ENCODE measurements around the gene BRMS1L. TPM values are rescaled to one million over a fixed set of nuclear protein-coding genes. Genes with fewer than 3 reads are reported as not detected.
"Not testable (repeated sequence)": the region's sequence is repeated elsewhere in the genome, so short reads cannot be mapped to it uniquely, and the experiment has no call there.

BRMS1L gene
- total and polyA plus RNA-seq, 2 experiments from 2014 or later = 11.8 to 19.5 TPM

DNA sequence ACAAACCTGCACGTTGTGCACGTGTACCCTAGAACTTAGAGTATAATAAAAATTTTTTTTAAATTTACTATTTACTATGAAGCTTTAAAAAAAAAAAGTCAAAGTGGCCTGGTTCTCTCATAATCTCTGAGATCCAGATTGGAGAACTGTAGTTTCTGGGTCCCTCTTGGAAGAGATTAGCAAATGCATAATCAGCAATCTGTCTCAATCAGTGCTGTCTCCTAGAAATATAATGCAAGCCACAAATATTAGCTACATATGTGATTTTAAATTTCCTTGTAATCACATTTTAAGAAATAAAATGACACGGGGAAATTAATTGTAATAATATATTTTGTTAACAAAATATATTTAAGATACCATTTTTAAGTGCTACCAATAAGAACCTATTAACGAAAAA is 49.3 kb upstream of the BRMS1L start:
- H3K27ac ChIP-seq (ENCODE audit: low read depth) = no peak overlapping the region
- H3K4me3 Mint-ChIP-seq = no peak overlapping the region
- H3K36me3 Mint-ChIP-seq (ENCODE audit: low read depth) = no peaks in the 10 kb centered on the region
- 0 out of 3 replicates have a peak, but pooled peaks cover 2% of the 10 kb centered on the region for H3K9me3 Mint-ChIP-seq
- H3K4me3 ChIP-seq = no peak overlapping the region
- H3K4me1 Mint-ChIP-seq = no peaks in the 10 kb centered on the region
- H3K27me3 Mint-ChIP-seq (ENCODE audit: insufficient read depth, low read depth, poor library complexity) = no peaks in the 10 kb centered on the region
- ATAC-seq = no peak
- H3K4me1 ChIP-seq (ENCODE audit: insufficient read depth) = no peaks in the 10 kb centered on the region
- H3K79me2 ChIP-seq (replicated peaks; ENCODE audit: insufficient read depth) = peaks cover 37% of the 10 kb centered on the region
- no peaks in the 10 kb centered on the region; the same call in 1 of the 2 replicates for H4K20me1 ChIP-seq (replicated peaks; ENCODE audit: insufficient read depth)
- TF ChIP-seq, protein P1, sequence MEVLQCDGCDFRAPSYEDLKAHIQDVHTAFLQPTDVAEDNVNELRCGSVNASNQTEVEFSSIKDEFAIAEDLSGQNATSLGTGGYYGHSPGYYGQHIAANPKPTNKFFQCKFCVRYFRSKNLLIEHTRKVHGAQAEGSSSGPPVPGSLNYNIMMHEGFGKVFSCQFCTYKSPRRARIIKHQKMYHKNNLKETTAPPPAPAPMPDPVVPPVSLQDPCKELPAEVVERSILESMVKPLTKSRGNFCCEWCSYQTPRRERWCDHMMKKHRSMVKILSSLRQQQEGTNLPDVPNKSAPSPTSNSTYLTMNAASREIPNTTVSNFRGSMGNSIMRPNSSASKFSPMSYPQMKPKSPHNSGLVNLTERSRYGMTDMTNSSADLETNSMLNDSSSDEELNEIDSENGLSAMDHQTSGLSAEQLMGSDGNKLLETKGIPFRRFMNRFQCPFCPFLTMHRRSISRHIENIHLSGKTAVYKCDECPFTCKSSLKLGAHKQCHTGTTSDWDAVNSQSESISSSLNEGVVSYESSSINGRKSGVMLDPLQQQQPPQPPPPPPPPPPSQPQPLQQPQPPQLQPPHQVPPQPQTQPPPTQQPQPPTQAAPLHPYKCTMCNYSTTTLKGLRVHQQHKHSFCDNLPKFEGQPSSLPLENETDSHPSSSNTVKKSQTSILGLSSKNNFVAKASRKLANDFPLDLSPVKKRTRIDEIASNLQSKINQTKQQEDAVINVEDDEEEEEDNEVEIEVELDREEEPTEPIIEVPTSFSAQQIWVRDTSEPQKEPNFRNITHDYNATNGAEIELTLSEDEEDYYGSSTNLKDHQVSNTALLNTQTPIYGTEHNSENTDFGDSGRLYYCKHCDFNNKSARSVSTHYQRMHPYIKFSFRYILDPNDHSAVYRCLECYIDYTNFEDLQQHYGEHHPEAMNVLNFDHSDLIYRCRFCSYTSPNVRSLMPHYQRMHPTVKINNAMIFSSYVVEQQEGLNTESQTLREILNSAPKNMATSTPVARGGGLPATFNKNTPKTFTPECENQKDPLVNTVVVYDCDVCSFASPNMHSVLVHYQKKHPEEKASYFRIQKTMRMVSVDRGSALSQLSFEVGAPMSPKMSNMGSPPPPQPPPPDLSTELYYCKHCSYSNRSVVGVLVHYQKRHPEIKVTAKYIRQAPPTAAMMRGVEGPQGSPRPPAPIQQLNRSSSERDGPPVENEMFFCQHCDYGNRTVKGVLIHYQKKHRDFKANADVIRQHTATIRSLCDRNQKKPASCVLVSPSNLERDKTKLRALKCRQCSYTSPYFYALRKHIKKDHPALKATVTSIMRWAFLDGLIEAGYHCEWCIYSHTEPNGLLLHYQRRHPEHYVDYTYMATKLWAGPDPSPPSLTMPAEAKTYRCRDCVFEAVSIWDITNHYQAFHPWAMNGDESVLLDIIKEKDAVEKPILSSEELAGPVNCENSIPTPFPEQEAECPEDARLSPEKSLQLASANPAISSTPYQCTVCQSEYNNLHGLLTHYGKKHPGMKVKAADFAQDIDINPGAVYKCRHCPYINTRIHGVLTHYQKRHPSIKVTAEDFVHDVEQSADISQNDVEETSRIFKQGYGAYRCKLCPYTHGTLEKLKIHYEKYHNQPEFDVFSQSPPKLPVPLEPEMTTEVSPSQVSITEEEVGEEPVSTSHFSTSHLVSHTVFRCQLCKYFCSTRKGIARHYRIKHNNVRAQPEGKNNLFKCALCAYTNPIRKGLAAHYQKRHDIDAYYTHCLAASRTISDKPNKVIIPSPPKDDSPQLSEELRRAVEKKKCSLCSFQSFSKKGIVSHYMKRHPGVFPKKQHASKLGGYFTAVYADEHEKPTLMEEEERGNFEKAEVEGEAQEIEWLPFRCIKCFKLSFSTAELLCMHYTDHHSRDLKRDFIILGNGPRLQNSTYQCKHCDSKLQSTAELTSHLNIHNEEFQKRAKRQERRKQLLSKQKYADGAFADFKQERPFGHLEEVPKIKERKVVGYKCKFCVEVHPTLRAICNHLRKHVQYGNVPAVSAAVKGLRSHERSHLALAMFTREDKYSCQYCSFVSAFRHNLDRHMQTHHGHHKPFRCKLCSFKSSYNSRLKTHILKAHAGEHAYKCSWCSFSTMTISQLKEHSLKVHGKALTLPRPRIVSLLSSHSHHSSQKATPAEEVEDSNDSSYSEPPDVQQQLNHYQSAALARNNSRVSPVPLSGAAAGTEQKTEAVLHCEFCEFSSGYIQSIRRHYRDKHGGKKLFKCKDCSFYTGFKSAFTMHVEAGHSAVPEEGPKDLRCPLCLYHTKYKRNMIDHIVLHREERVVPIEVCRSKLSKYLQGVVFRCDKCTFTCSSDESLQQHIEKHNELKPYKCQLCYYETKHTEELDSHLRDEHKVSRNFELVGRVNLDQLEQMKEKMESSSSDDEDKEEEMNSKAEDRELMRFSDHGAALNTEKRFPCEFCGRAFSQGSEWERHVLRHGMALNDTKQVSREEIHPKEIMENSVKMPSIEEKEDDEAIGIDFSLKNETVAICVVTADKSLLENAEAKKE (CRISPR knock-in tag; IDR thresholded peaks at IDR 0.05) = no peak
- no peak for TF ChIP-seq ETS1 (IDR thresholded peaks at IDR 0.05)
- TF ChIP-seq JUNB (IDR thresholded peaks at IDR 0.05; ENCODE audit: unreplicated experiment) = no peak
- TF ChIP-seq EZH2phosphoT487 (IDR thresholded peaks at IDR 0.05; ENCODE audit: unreplicated experiment) = no peak
- no peak for TF ChIP-seq EZH2 (IDR thresholded peaks at IDR 0.05; ENCODE audit: low read depth, unreplicated experiment)
- no peak for TF ChIP-seq STAT1 (IDR thresholded peaks at IDR 0.05; ENCODE audit: unreplicated experiment)
- no peak for TF ChIP-seq ZNF331 (CRISPR knock-in tag; IDR thresholded peaks at IDR 0.05; ENCODE audit: low read depth)
- no peak for TF ChIP-seq POLR2AphosphoS5 (IDR thresholded peaks at IDR 0.05; ENCODE audit: low read depth)
- TF ChIP-seq, protein P2, sequence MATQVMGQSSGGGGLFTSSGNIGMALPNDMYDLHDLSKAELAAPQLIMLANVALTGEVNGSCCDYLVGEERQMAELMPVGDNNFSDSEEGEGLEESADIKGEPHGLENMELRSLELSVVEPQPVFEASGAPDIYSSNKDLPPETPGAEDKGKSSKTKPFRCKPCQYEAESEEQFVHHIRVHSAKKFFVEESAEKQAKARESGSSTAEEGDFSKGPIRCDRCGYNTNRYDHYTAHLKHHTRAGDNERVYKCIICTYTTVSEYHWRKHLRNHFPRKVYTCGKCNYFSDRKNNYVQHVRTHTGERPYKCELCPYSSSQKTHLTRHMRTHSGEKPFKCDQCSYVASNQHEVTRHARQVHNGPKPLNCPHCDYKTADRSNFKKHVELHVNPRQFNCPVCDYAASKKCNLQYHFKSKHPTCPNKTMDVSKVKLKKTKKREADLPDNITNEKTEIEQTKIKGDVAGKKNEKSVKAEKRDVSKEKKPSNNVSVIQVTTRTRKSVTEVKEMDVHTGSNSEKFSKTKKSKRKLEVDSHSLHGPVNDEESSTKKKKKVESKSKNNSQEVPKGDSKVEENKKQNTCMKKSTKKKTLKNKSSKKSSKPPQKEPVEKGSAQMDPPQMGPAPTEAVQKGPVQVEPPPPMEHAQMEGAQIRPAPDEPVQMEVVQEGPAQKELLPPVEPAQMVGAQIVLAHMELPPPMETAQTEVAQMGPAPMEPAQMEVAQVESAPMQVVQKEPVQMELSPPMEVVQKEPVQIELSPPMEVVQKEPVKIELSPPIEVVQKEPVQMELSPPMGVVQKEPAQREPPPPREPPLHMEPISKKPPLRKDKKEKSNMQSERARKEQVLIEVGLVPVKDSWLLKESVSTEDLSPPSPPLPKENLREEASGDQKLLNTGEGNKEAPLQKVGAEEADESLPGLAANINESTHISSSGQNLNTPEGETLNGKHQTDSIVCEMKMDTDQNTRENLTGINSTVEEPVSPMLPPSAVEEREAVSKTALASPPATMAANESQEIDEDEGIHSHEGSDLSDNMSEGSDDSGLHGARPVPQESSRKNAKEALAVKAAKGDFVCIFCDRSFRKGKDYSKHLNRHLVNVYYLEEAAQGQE (IDR thresholded peaks at IDR 0.05; ENCODE audit: unreplicated experiment) = no peak
- no peak for TF ChIP-seq CREB1 (CRISPR knock-in tag; IDR thresholded peaks at IDR 0.05; ENCODE audit: low read depth)
- H3K9me2 ChIP-seq (ENCODE audit: insufficient read depth) = no peaks in the 10 kb centered on the region
- H3K27me3 ChIP-seq (ENCODE audit: insufficient read depth) = no peaks in the 10 kb centered on the region
- no peak overlapping the region for H3K27ac Mint-ChIP-seq
- H3F3A ChIP-seq (replicated peaks; ENCODE audit: low read depth) = no peaks in the 10 kb centered on the region
- H2AFZ ChIP-seq = no peak overlapping the region
- DNase-seq (ENCODE audit: low spot score) = no peak
- no peaks in the 10 kb centered on the region for H3K36me3 ChIP-seq (ENCODE audit: insufficient read depth)
- no peak overlapping the region for H3K4me2 ChIP-seq

GRCh38 chr14:35777550-35777949 is 48.6 kb upstream of the BRMS1L start:
- not testable (repeated sequence) for DNase-seq (ENCODE audit: low spot score); H3K4me3 Mint-ChIP-seq

More at GRCh38 chr14:35777550-35777949, 48.6 kb upstream of the BRMS1L start:
- not testable (repeated sequence) for H4K20me1 ChIP-seq (replicated peaks; ENCODE audit: insufficient read depth); H2AFZ ChIP-seq; H3K27ac Mint-ChIP-seq; H3K4me1 ChIP-seq (ENCODE audit: insufficient read depth); H3K9me3 Mint-ChIP-seq; H3F3A ChIP-seq (replicated peaks; ENCODE audit: low read depth); H3K27ac ChIP-seq (ENCODE audit: low read depth); H3K36me3 ChIP-seq (ENCODE audit: insufficient read depth); H3K4me2 ChIP-seq; H3K4me1 Mint-ChIP-seq; ATAC-seq; H3K9me2 ChIP-seq (ENCODE audit: insufficient read depth); H3K27me3 Mint-ChIP-seq (ENCODE audit: insufficient read depth, low read depth, poor library complexity); H3K4me3 ChIP-seq; H3K27me3 ChIP-seq (ENCODE audit: insufficient read depth); H3K36me3 Mint-ChIP-seq (ENCODE audit: low read depth)
- peaks cover 43% of the 10 kb centered on the region for H3K79me2 ChIP-seq (replicated peaks; ENCODE audit: insufficient read depth)
